ENCODE data around the gene SDC4.

Gene SDC4

GRCh38 chr20:45342855-45343531, 5.2 kb downstream of the SDC4 start:
- DNase-seq, result no peak

GRCh38 chr20:45341939-45342854, 6.0 kb downstream of the SDC4 start:
- DNase-seq, result no peak

GRCh38 chr20:45341579-45341938, 6.7 kb downstream of the SDC4 start:
- DNase-seq, result no peak

- no peak for DNase-seq
Observed at GRCh38 chr20:45340951-45341350, 7.3 kb downstream of the SDC4 start.

GRCh38 chr20:45340236-45340847, 7.9 kb downstream of the SDC4 start:
- no peak for DNase-seq

GRCh38 chr20:45339799-45340198, 8.4 kb downstream of the SDC4 start:
- no peak for DNase-seq

GRCh38 chr20:45339084-45339483, 9.1 kb downstream of the SDC4 start:
- DNase-seq, result no peak

GRCh38 chr20:45338121-45339030, 9.8 kb downstream of the SDC4 start:
- no peak for DNase-seq

- no peak for DNase-seq
Observed at GRCh38 chr20:45337367-45338120, 10.7 kb downstream of the SDC4 start.

GRCh38 chr20:45336530-45337366, 11.5 kb downstream of the SDC4 start:
- DNase-seq, result no peak

GRCh38 chr20:45330476-45330875, 17.7 kb downstream of the SDC4 start:
- DNase-seq, result no peak

- DNase-seq, result no peak
Observed at GRCh38 chr20:45329497-45330319, 18.5 kb downstream of the SDC4 start.

GRCh38 chr20:45328451-45328850, 19.8 kb downstream of the SDC4 start:
- no peak for DNase-seq

GRCh38 chr20:45325371-45325770, 22.9 kb downstream of the SDC4 start:
- no peak for DNase-seq

- no peak for DNase-seq
Observed at GRCh38 chr20:45323731-45324130, 24.5 kb downstream of the SDC4 start.

GRCh38 chr20:45322952-45323383, 25.3 kb downstream of the SDC4 start:
- DNase-seq, result no peak

GRCh38 chr20:45320948-45321595, 27.2 kb downstream of the SDC4 start:
- no peak for DNase-seq

- no peak for DNase-seq
Observed at GRCh38 chr20:45318948-45319347, 29.3 kb downstream of the SDC4 start.

GRCh38 chr20:45318386-45318939, 29.8 kb downstream of the SDC4 start:
- no peak for DNase-seq

Measured in activated naive CD4-positive, alpha-beta T cell treated with anti-CD3 and anti-CD28 coated beads, Interleukin-2, amount 50 U/mL, for 16 hours (primary cell).